Measurements from ENCODE around the gene MOCS1. TPM values are rescaled to one million over a fixed set of nuclear protein-coding genes. Genes with fewer than 3 reads are reported as not detected.
A peak's percentile ranks its signal among the peaks of the same experiment; 100 is the strongest.

The MOCS1 gene
- total RNA-seq, 1 donor from 2014 or later = 3.8 TPM

GRCh38 chr6:39889229-39889628 lies 45.0 kb downstream of the MOCS1 start:
- DNase-seq (ENCODE audit: low spot score in 2 of 2, unreplicated experiment in 2 of 2) = no peak
- H3K4me1 Mint-ChIP-seq = peaks cover 14% of the 10 kb centered on the region
- peaks cover 3% of the 10 kb centered on the region for H3K36me3 Mint-ChIP-seq
- TF ChIP-seq, protein P1, sequence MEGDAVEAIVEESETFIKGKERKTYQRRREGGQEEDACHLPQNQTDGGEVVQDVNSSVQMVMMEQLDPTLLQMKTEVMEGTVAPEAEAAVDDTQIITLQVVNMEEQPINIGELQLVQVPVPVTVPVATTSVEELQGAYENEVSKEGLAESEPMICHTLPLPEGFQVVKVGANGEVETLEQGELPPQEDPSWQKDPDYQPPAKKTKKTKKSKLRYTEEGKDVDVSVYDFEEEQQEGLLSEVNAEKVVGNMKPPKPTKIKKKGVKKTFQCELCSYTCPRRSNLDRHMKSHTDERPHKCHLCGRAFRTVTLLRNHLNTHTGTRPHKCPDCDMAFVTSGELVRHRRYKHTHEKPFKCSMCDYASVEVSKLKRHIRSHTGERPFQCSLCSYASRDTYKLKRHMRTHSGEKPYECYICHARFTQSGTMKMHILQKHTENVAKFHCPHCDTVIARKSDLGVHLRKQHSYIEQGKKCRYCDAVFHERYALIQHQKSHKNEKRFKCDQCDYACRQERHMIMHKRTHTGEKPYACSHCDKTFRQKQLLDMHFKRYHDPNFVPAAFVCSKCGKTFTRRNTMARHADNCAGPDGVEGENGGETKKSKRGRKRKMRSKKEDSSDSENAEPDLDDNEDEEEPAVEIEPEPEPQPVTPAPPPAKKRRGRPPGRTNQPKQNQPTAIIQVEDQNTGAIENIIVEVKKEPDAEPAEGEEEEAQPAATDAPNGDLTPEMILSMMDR (IDR thresholded peaks at IDR 0.05; ENCODE audit: unreplicated experiment) = no peak
- no peak overlapping the region for H3K27ac Mint-ChIP-seq
- H3K27me3 Mint-ChIP-seq (ENCODE audit: low read depth) = peaks cover 2% of the 10 kb centered on the region
- H3K9me3 Mint-ChIP-seq = no peaks in the 10 kb centered on the region
- H3K4me3 Mint-ChIP-seq = no peak overlapping the region

DNA sequence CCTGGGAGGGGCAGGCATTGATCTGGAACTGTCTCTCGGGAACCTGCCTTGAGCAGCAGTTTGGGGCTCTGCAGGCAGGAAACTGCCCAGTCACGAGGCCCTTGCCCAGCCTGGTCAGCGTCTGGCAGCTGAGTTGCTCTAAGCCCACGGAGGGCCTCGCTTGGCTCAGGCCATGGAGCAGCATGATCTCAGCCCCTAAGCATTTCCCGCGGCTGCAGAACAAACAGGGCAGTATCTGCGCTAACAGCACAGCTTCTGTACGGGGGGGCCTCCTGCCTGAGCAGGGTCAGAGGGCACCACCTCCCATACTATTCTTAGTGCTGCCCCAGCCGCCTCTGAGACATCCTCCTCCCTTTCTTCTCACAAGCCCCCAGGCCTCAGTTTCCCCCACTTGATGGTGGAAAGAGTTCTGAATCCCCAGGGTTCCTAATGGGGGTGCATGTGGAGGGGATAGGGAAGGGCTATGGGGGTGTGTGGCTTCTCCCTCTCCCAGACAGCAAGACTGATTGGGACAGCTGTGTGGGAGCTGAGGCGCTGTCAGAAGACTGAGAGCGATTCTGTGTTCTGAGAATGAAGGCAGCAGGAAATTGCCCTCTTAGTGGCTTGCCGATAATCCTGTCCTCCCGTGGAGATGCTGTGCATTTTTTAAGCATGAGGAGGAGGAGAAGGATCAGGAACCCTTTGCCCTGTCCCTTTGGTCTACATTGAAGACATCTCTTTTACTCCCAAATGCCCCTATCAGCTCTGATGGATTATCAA lies 46.4 kb downstream of the MOCS1 start:
- Mint-ChIP-seq H3K27me3 (ENCODE audit: low read depth) (peaks cover 2% of the 10 kb centered on the region), H3K4me3 (no peak overlapping the region), H3K36me3 (peaks cover 3% of the 10 kb centered on the region), H3K9me3 (no peaks in the 10 kb centered on the region), H3K27ac (peak overlapping the region; percentile 43), H3K4me1 (peaks cover 16% of the 10 kb centered on the region)
- TF ChIP-seq, protein P1 (IDR thresholded peaks at IDR 0.05; ENCODE audit: unreplicated experiment) = no peak
- peak in 1 of 2 experiments; percentile 53 for DNase-seq (ENCODE audit: low spot score in 2 of 2, unreplicated experiment in 2 of 2)

GRCh38 chr6:39886871-39887270 lies 47.4 kb downstream of the MOCS1 start:
- DNase-seq (ENCODE audit: low spot score in 2 of 2, unreplicated experiment in 2 of 2) = no peak
- H3K4me1 Mint-ChIP-seq = peaks cover 22% of the 10 kb centered on the region
- no peak overlapping the region for H3K27ac Mint-ChIP-seq
- TF ChIP-seq, protein P1 (IDR thresholded peaks at IDR 0.05; ENCODE audit: unreplicated experiment) = no peak
- H3K4me3 Mint-ChIP-seq = no peak overlapping the region
- peaks cover 2% of the 10 kb centered on the region for H3K27me3 Mint-ChIP-seq (ENCODE audit: low read depth)
- H3K9me3 Mint-ChIP-seq = no peaks in the 10 kb centered on the region
- peaks cover 3% of the 10 kb centered on the region for H3K36me3 Mint-ChIP-seq

DNA sequence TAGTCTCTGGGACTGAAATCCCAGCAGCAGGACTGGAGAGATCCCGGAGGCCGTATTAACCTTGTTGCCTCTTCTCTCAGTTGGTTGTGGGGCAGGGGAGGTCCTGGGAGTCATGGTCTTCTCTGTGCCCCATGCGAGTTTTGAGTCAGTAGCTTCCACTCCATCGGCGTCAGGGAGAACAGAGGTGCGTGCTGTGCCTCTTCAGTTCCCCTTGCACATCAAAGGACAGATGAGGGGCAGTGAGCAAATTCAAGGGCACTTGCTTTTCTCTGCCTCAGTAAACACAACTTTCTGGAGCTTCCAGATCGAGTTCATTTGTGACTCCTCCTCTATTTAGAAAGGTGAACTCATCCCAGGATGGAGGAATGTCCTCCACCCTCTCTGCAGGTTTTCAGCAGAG lies 48.6 kb downstream of the MOCS1 start:
- no peaks in the 10 kb centered on the region for H3K9me3 Mint-ChIP-seq
- TF ChIP-seq, protein P1 (IDR thresholded peaks at IDR 0.05; ENCODE audit: unreplicated experiment) = no peak
- no peak for DNase-seq (ENCODE audit: low spot score in 2 of 2, unreplicated experiment in 2 of 2)
- no peak overlapping the region for H3K27ac Mint-ChIP-seq
- H3K4me1 Mint-ChIP-seq = peaks cover 22% of the 10 kb centered on the region
- H3K27me3 Mint-ChIP-seq (ENCODE audit: low read depth) = peaks cover 2% of the 10 kb centered on the region
- no peak overlapping the region for H3K4me3 Mint-ChIP-seq
- H3K36me3 Mint-ChIP-seq = peaks cover 3% of the 10 kb centered on the region

- H3K27ac Mint-ChIP-seq = no peak overlapping the region
- TF ChIP-seq, protein P1 (IDR thresholded peaks at IDR 0.05; ENCODE audit: unreplicated experiment) = no peak
- DNase-seq (ENCODE audit: low spot score in 2 of 2, unreplicated experiment in 2 of 2) = no peak
- peaks cover 2% of the 10 kb centered on the region for H3K27me3 Mint-ChIP-seq (ENCODE audit: low read depth)
- H3K4me1 Mint-ChIP-seq = peaks cover 22% of the 10 kb centered on the region
- H3K4me3 Mint-ChIP-seq = no peak overlapping the region
- H3K9me3 Mint-ChIP-seq = no peaks in the 10 kb centered on the region
- H3K36me3 Mint-ChIP-seq = peaks cover 3% of the 10 kb centered on the region
These were observed 49.6 kb downstream of the MOCS1 start for GRCh38 chr6:39884696-39885095.

All from mesothelial cell of epicardium (in vitro differentiated cells).